ENCODE results near the gene ADRA2C. TPM values are rescaled to one million over a fixed set of nuclear protein-coding genes. Genes with fewer than 3 reads are reported as not detected.

ADRA2C gene
- total and polyA plus RNA-seq, 9 of the 15 experiments (the other 6 are each of a cell fraction or from before 2014, with no cell fraction given) = 0.06 to 0.58 (median 0.14) TPM; not detected in 2

- BruUV-seq (replicated peaks) = no TSS peak
- ChIA-PET CTCF (ENCODE audit: low intra/inter-chr PET ratio) (no interaction called here), POLR2A (interaction anchor here (0.6 to 1.2 kb wide), 2 partner anchors 11 to 61 kb away, joined by 3 read pairs; no protein-coding TSS in a partner anchor)
- ATAC-seq = no peak; the same call in 2 of the 3 replicates
- TF ChIP-seq THRA (IDR thresholded peaks at IDR 0.05) (no peak), SAP30 (IDR thresholded peaks at IDR 0.05; ENCODE audit: borderline replicate concordance, insufficient read depth, low read depth, low read length, poor library complexity, severe bottlenecking) (no peak), SNIP1 (IDR thresholded peaks at IDR 0.05; ENCODE audit: low read depth) (no peak)
- Histone ChIP-seq H4K20me1 (replicated peaks; ENCODE audit: control insufficient read depth, insufficient read depth, low read length) (peaks cover 17% of the 10 kb centered on the region; the same call in 1 of the 2 replicates), H3K9ac (ENCODE audit: insufficient read depth in 1 of 2, low read depth in 2 of 2, low read length in 2 of 2) (no peak overlapping the region; a peak in 1 of 4 replicates), H3K4me3 (no peak overlapping the region), H3K27me3 (ENCODE audit: control insufficient read depth in 2 of 2, insufficient read depth in 2 of 2, low read length in 2 of 2) (peaks cover 29 to 57% of the 10 kb centered on the region in 2 experiments; a peak in 4 of 5 replicates), H3K27ac (ENCODE audit: extremely low read depth, low read depth, low read length) (no peak overlapping the region), H3K79me2 (ENCODE audit: control insufficient read depth, insufficient read depth, low read length) (no peaks in the 10 kb centered on the region), H3K9me3 (replicated peaks; ENCODE audit: control insufficient read depth, insufficient read depth, low read depth, low read length) (no peaks in the 10 kb centered on the region), H3K4me2 (ENCODE audit: insufficient read depth, low read length) (no peak overlapping the region), H3K9me1 (ENCODE audit: control insufficient read depth, insufficient read depth, low read length) (no peaks in the 10 kb centered on the region), H3K36me3 (ENCODE audit: control insufficient read depth, insufficient read depth, low read length) (no peaks in the 10 kb centered on the region), H2AFZ (ENCODE audit: low read depth, low read length) (no peak overlapping the region), H3K4me1 (replicated peaks in 1 of 2; ENCODE audit: control insufficient read depth in 2 of 2, insufficient read depth in 2 of 2, low read length in 2 of 2) (peaks cover 0 to 17% of the 10 kb centered on the region in 2 experiments; a peak in 2 of 5 replicates)
- intact Hi-C loops (cut with micrococcal nuclease) = no loop called here
- DNase-seq (ENCODE audit: extremely low read depth in 1 of 4, low spot score in 3 of 4) = no peak
- no peak for FAIRE-seq
- 2% methylated on average over 20 of the region's 20 CpGs for WGBS (ENCODE audit: insufficient coverage, low coverage, missing lambda C conversion rate)
- in situ Hi-C loops (cut with MboI) = loop anchor here (10.0 kb wide), 1 partner anchor 174 kb away; no protein-coding TSS in a partner anchor
Measured at GRCh38 chr4:3771164-3771809, 5.1 kb downstream of the ADRA2C start.

All from K562 (cell line).